Measurements from ENCODE around the gene SORCS2.

The SORCS2 gene

GRCh38 chr4:7694324-7694723, 502.0 kb downstream of the SORCS2 start:
- Histone ChIP-seq H3K9me3 (ENCODE audit: low read length) (no peaks in the 10 kb centered on the region), H3K4me1 (ENCODE audit: insufficient read depth, low read length, severe bottlenecking) (no peaks in the 10 kb centered on the region), H3K27me3 (ENCODE audit: insufficient read depth, low read length) (no peaks in the 10 kb centered on the region), H3K36me3 (ENCODE audit: insufficient read depth, low read length) (no peaks in the 10 kb centered on the region), H3K9ac (ENCODE audit: low read length) (no peak overlapping the region), H4K20me1 (ENCODE audit: insufficient read depth, low read length) (no peaks in the 10 kb centered on the region), H2AFZ (ENCODE audit: low read length) (no peak overlapping the region), H3K4me3 (ENCODE audit: low read depth, low read length, poor library complexity, severe bottlenecking) (no peak overlapping the region), H3K27ac (ENCODE audit: low read depth, low read length, poor library complexity, severe bottlenecking) (no peak overlapping the region), H3K9me2 (ENCODE audit: low read depth, low read length) (no peaks in the 10 kb centered on the region), H3F3A (ENCODE audit: insufficient read depth, low read length) (no peaks in the 10 kb centered on the region), H3K4me2 (ENCODE audit: low read length) (no peak overlapping the region), H3K79me2 (ENCODE audit: insufficient read depth, low read length) (no peaks in the 10 kb centered on the region)
- TF ChIP-seq CTCF (IDR thresholded peaks at IDR 0.05; ENCODE audit: low read length) (no peak), EZH2 (IDR thresholded peaks at IDR 0.05; ENCODE audit: borderline replicate concordance, low read length) (no peak)

GRCh38 chr4:7697343-7697742, 505.0 kb downstream of the SORCS2 start:
- H3K27me3 ChIP-seq (ENCODE audit: insufficient read depth, low read length) = no peaks in the 10 kb centered on the region
- H2AFZ ChIP-seq (ENCODE audit: low read length) = no peak overlapping the region
- H3K4me2 ChIP-seq (ENCODE audit: low read length) = no peak overlapping the region
- no peaks in the 10 kb centered on the region for H3K4me1 ChIP-seq (ENCODE audit: insufficient read depth, low read length, severe bottlenecking)
- no peak overlapping the region for H3K9ac ChIP-seq (ENCODE audit: low read length)
- H3F3A ChIP-seq (ENCODE audit: insufficient read depth, low read length) = no peaks in the 10 kb centered on the region
- no peaks in the 10 kb centered on the region for H3K9me3 ChIP-seq (ENCODE audit: low read length)
- no peaks in the 10 kb centered on the region for H3K79me2 ChIP-seq (ENCODE audit: insufficient read depth, low read length)
- no peak overlapping the region for H3K27ac ChIP-seq (ENCODE audit: low read depth, low read length, poor library complexity, severe bottlenecking)
- no peaks in the 10 kb centered on the region for H4K20me1 ChIP-seq (ENCODE audit: insufficient read depth, low read length)
- no peak overlapping the region for H3K4me3 ChIP-seq (ENCODE audit: low read depth, low read length, poor library complexity, severe bottlenecking)
- H3K36me3 ChIP-seq (ENCODE audit: insufficient read depth, low read length) = no peaks in the 10 kb centered on the region
- TF ChIP-seq EZH2 (IDR thresholded peaks at IDR 0.05; ENCODE audit: borderline replicate concordance, low read length) (no peak), CTCF (IDR thresholded peaks at IDR 0.05; ENCODE audit: low read length) (no peak)
- H3K9me2 ChIP-seq (ENCODE audit: low read depth, low read length) = no peaks in the 10 kb centered on the region

GRCh38 chr4:7697821-7698220, 505.5 kb downstream of the SORCS2 start:
- Histone ChIP-seq H3K9me3 (ENCODE audit: low read length) (no peaks in the 10 kb centered on the region), H3K4me3 (ENCODE audit: low read depth, low read length, poor library complexity, severe bottlenecking) (no peak overlapping the region), H3F3A (ENCODE audit: insufficient read depth, low read length) (no peaks in the 10 kb centered on the region), H3K27ac (ENCODE audit: low read depth, low read length, poor library complexity, severe bottlenecking) (no peak overlapping the region), H3K4me1 (ENCODE audit: insufficient read depth, low read length, severe bottlenecking) (no peaks in the 10 kb centered on the region), H3K27me3 (ENCODE audit: insufficient read depth, low read length) (no peaks in the 10 kb centered on the region), H2AFZ (ENCODE audit: low read length) (no peak overlapping the region), H4K20me1 (ENCODE audit: insufficient read depth, low read length) (no peaks in the 10 kb centered on the region), H3K36me3 (ENCODE audit: insufficient read depth, low read length) (no peaks in the 10 kb centered on the region), H3K79me2 (ENCODE audit: insufficient read depth, low read length) (no peaks in the 10 kb centered on the region), H3K9me2 (ENCODE audit: low read depth, low read length) (no peaks in the 10 kb centered on the region), H3K9ac (ENCODE audit: low read length) (no peak overlapping the region), H3K4me2 (ENCODE audit: low read length) (no peak overlapping the region)
- no peak for TF ChIP-seq CTCF (IDR thresholded peaks at IDR 0.05; ENCODE audit: low read length)
- no peak for TF ChIP-seq EZH2 (IDR thresholded peaks at IDR 0.05; ENCODE audit: borderline replicate concordance, low read length)

All from OCI-LY1 (cell line).